22Rv1 (cell line): ENCODE data around the gene RNF25.
"Not testable (repeated sequence)": the region's sequence is repeated elsewhere in the genome, so short reads cannot be mapped to it uniquely, and the experiment has no call there.

Experiments
- H3K27ac ChIP-seq: fragments of 450-650 bp; 2 replicates; pipeline ENCODE4 v1.5.1; 2017
- CTCF ChIP-seq: fragments of 450-650 bp; IDR thresholded peaks from 2 replicates; pipeline ENCODE4 v1.5.1; 2017; ENCODE audit warnings: mild to moderate bottlenecking
- ZFX ChIP-seq: fragments of 450-650 bp; IDR thresholded peaks from 2 replicates; pipeline ENCODE4 v1.6.1; 2017; ENCODE audit warnings: antibody characterized with exemption, borderline replicate concordance

RNF25 gene

GRCh38 chr2:218703341-218703740 is 31.5 kb upstream of the RNF25 start:
- no peak overlapping the region for H3K27ac ChIP-seq
- no peak for TF ChIP-seq ZFX
- TF ChIP-seq CTCF: no peak

GRCh38 chr2:218701806-218702205 is 30.0 kb upstream of the RNF25 start:
- TF ChIP-seq ZFX: no peak
- no peak for TF ChIP-seq CTCF
- H3K27ac ChIP-seq: no peak overlapping the region

GRCh38 chr2:218698885-218699284 is 27.1 kb upstream of the RNF25 start:
- no peak overlapping the region for H3K27ac ChIP-seq
- no peak for TF ChIP-seq CTCF
- no peak for TF ChIP-seq ZFX

- H3K27ac ChIP-seq: no peak overlapping the region
- TF ChIP-seq ZFX (no peak), CTCF (no peak)
These were observed 22.8 kb upstream of the RNF25 start for GRCh38 chr2:218694405-218695145.

- H3K27ac ChIP-seq: no peak overlapping the region
These were observed 19.4 kb upstream of the RNF25 start for GRCh38 chr2:218691234-218691633.

GRCh38 chr2:218687400-218688060 is 15.7 kb upstream of the RNF25 start:
- peak; percentile 89 for TF ChIP-seq CTCF
- not testable (repeated sequence) for H3K27ac ChIP-seq

More at GRCh38 chr2:218691234-218691633, 19.4 kb upstream of the RNF25 start:
- TF ChIP-seq ZFX: no peak
- TF ChIP-seq CTCF: no peak

GRCh38 chr2:218680061-218680460 is 8.3 kb upstream of the RNF25 start:
- no peak overlapping the region for H3K27ac ChIP-seq
- TF ChIP-seq ZFX (no peak), CTCF (no peak)
